GM12878 (cell line): ENCODE measurements around the gene AIG1. TPM values are rescaled to one million over a fixed set of nuclear protein-coding genes. Genes with fewer than 3 reads are reported as not detected.

Experiments used
- ATF3 ChIP-seq: IDR thresholded peaks from 2 replicates; pipeline ENCODE4 v1.6.1; 2011; ENCODE audit warnings: low read depth, mild to moderate bottlenecking, low read length, moderate library complexity, borderline replicate concordance; ENCODE audit errors: extremely low read depth
- BCL11A ChIP-seq: IDR thresholded peaks from 2 replicates; pipeline ENCODE4 v1.6.1; 2011; ENCODE audit warnings: low read depth, low read length
- BMI1 ChIP-seq: fragments of 450-650 bp; IDR thresholded peaks from 2 replicates; pipeline ENCODE4 v1.6.1; 2016; ENCODE audit warnings: mild to moderate bottlenecking, moderate library complexity, borderline replicate concordance
- CHD2 ChIP-seq: IDR thresholded peaks from 2 replicates; pipeline ENCODE4 v1.6.1; 2011; ENCODE audit warnings: low read depth, low read length, improper control_type of control experiment, borderline replicate concordance
- EP300 ChIP-seq, 2 experiments: fragments of 150-350 bp in 1 of 2; IDR thresholded peaks; 2 replicates each; pipeline ENCODE4 v1.6.1; 2011 to 2012; ENCODE audit warnings: low read depth in 2 of 2, low read length in 2 of 2, borderline replicate concordance in 1 of 2, improper control_type of control experiment in 1 of 2, inconsistent platforms in 1 of 2; ENCODE audit not compliant: control insufficient read depth in 1 of 2
- HCFC1 ChIP-seq: fragments of 150-350 bp; IDR thresholded peaks from 2 replicates; pipeline ENCODE4 v1.6.1; 2014; ENCODE audit warnings: low read length
- KLF5 ChIP-seq: fragments of 450-650 bp; IDR thresholded peaks from 2 replicates; pipeline ENCODE4 v1.6.1; 2014; ENCODE audit warnings: mild to moderate bottlenecking; ENCODE audit not compliant: partially characterized antibody
- LARP7 ChIP-seq: fragments of 450-650 bp; IDR thresholded peaks from 2 replicates; pipeline ENCODE4 v1.6.1; 2017; ENCODE audit warnings: mild to moderate bottlenecking
- NFYA ChIP-seq: IDR thresholded peaks from 2 replicates; pipeline ENCODE4 v1.6.1; 2011; ENCODE audit warnings: low read depth, mild to moderate bottlenecking, low read length, improper control_type of control experiment, borderline replicate concordance
- POLR2AphosphoS2 ChIP-seq: IDR thresholded peaks from 2 replicates; pipeline ENCODE4 v1.6.1; 2011; ENCODE audit warnings: low read depth, mild to moderate bottlenecking, low read length, improper control_type of control experiment, moderate library complexity
- PRDM15 ChIP-seq: fragments of 450-650 bp; formaldehyde crosslinking; IDR thresholded peaks from 2 replicates; pipeline ENCODE4 v1.4.0; 2020; ENCODE audit warnings: mild to moderate bottlenecking, moderate library complexity
- RELA ChIP-seq: fragments of 450-650 bp; IDR thresholded peaks from 2 replicates; pipeline ENCODE4 v1.8.0; 2014; ENCODE audit warnings: borderline replicate concordance; ENCODE audit not compliant: partially characterized antibody
- RFX5 ChIP-seq: IDR thresholded peaks from 2 replicates; pipeline ENCODE4 v1.6.1; 2011; ENCODE audit warnings: low read depth, low read length, improper control_type of control experiment
- SIX5 ChIP-seq: IDR thresholded peaks from 2 replicates; pipeline ENCODE4 v1.6.1; 2011; ENCODE audit warnings: mild to moderate bottlenecking, low read depth, low read length, moderate library complexity; ENCODE audit not compliant: severe bottlenecking
- SMARCA5 ChIP-seq: fragments of 450-650 bp; IDR thresholded peaks from 2 replicates; pipeline ENCODE4 v1.6.1; 2017; ENCODE audit warnings: mild to moderate bottlenecking
- SREBF2 ChIP-seq: IDR thresholded peaks from 2 replicates; pipeline ENCODE4 v1.6.1; 2012; ENCODE audit warnings: mild to moderate bottlenecking, low read length
- STAT3 ChIP-seq: IDR thresholded peaks from 2 replicates; pipeline ENCODE4 v1.6.1; 2011; ENCODE audit warnings: low read depth, low read length, improper control_type of control experiment
- SUPT20H ChIP-seq: IDR thresholded peaks from 2 replicates; pipeline ENCODE4 v1.6.1; 2011; ENCODE audit warnings: low read depth, mild to moderate bottlenecking, low read length, moderate library complexity, borderline replicate concordance; ENCODE audit not compliant: control insufficient read depth
- WRNIP1 ChIP-seq: IDR thresholded peaks from 2 replicates; pipeline ENCODE4 v1.6.1; 2011; ENCODE audit warnings: low read depth, low read length, improper control_type of control experiment, borderline replicate concordance
- ZBED1 ChIP-seq: IDR thresholded peaks from 2 replicates; pipeline ENCODE4 v1.6.1; 2016; ENCODE audit warnings: borderline replicate concordance
- ZNF687 ChIP-seq: fragments of 450-650 bp; IDR thresholded peaks from 2 replicates; pipeline ENCODE4 v1.6.1; 2017; ENCODE audit warnings: mild to moderate bottlenecking, moderate library complexity
- ZZZ3 ChIP-seq: IDR thresholded peaks from 2 replicates; pipeline ENCODE4 v1.6.1; 2011; ENCODE audit warnings: low read depth; ENCODE audit not compliant: control insufficient read depth, insufficient read length
- polyA plus RNA-seq, 11 experiments: library from polyadenylated mRNA; depleted of rRNA in 4 of 11; unstranded in 6 of 11; stranded (reverse) in 5 of 11; fragments of >200 nt; fragmentation: Nextera tagmentation in 4 of 11; fragmentation: Illumina TruSeq in 1 of 11; extraction: Ambion mirVana in 4 of 11; extraction: Trizol in 1 of 11; gene quantifications; 1 replicate in 1 of 11; 2 replicates in 10 of 11; pipeline versions ENCODE4 v1.2.1 to v1.2.3, GENCODE V29; 2011 to 2016; ENCODE audit warnings: inconsistent platforms in 2 of 11, missing spikeins in 2 of 11, low read depth in 1 of 11
- total RNA-seq, 4 experiments: library from RNA; depleted of rRNA in 3 of 4; stranded (reverse); fragments of >200 nt in 3 of 4; fragmentation: Illumina TruSeq in 1 of 4; extraction: Trizol in 1 of 4; gene quantifications; 2 replicates each; pipeline versions ENCODE4 v1.2.1 to v1.2.3, GENCODE V29; 2013 to 2021

Gene AIG1
- total and polyA plus RNA-seq, 10 of the 15 experiments (the other 5 are each of a cell fraction or from before 2014, with no cell fraction given) = 27.0 to 74.5 (median 36.4) TPM

GRCh38 chr6:143299253-143300166 is 238.8 kb downstream of the AIG1 start (continued):
- TF ChIP-seq ZZZ3 = no peak
- TF ChIP-seq POLR2AphosphoS2 = no peak
- no peak for TF ChIP-seq PRDM15
- no peak for TF ChIP-seq EP300 (IDR thresholded peaks at IDR 0.05; ENCODE audit: borderline replicate concordance in 1 of 2, control insufficient read depth in 1 of 2, low read depth in 2 of 2, low read length in 2 of 2)
- TF ChIP-seq SIX5 = no peak
- TF ChIP-seq WRNIP1 = no peak
- no peak for TF ChIP-seq BMI1
- no peak for TF ChIP-seq ZNF687
- TF ChIP-seq CHD2 = no peak
- no peak for TF ChIP-seq SUPT20H
- TF ChIP-seq NFYA = no peak
- no peak for TF ChIP-seq RFX5
- no peak for TF ChIP-seq BCL11A
- no peak for TF ChIP-seq SMARCA5
- no peak for TF ChIP-seq ATF3
- no peak for TF ChIP-seq LARP7
- TF ChIP-seq ZBED1 = no peak
- no peak for TF ChIP-seq STAT3
- no peak for TF ChIP-seq HCFC1
- no peak for TF ChIP-seq KLF5
- TF ChIP-seq RELA = no peak
- no peak for TF ChIP-seq SREBF2
